Subcutaneous preadipocyte (primary cell): Measurements from ENCODE around the gene OR10H1. TPM values are rescaled to one million over a fixed set of nuclear protein-coding genes. Genes with fewer than 3 reads are reported as not detected.

Experiments used
- total RNA-seq: library from RNA; depleted of rRNA; stranded (reverse); fragments of >200 nt; gene quantifications from 2 replicates; pipeline ENCODE4 v1.2.3, GENCODE V29; 2012

Gene OR10H1, protein sequence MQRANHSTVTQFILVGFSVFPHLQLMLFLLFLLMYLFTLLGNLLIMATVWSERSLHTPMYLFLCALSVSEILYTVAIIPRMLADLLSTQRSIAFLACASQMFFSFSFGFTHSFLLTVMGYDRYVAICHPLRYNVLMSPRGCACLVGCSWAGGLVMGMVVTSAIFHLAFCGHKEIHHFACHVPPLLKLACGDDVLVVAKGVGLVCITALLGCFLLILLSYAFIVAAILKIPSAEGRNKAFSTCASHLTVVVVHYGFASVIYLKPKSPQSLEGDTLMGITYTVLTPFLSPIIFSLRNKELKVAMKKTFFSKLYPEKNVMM
- not detected in 2 replicates for total RNA-seq

DNA sequence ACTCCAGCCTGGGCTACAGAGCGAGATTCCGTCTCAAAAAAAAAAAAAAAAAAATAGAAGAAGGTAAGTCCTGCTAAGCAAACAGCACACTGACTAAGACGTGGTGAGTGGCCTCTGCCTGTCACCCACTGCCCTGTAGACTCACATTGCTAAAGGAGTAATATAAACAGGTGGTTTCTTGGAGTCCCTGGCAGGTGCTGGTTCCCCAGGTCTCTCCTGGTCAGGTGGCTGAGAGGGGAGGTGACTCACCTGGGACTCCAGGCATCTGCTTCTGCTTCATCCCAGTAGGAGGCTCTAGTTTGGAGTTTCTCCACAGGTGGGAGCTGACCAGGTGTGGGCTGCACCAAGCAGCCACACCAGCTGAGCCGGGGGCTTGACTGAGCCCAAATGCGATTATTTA lies at the start of gene OR10H1:
TSS of gene OR10H1 (minus strand) at position 359 of the 400 bp plus-strand sequence. CDS start 7,627 bp downstream, outside the sequence.

DNA sequence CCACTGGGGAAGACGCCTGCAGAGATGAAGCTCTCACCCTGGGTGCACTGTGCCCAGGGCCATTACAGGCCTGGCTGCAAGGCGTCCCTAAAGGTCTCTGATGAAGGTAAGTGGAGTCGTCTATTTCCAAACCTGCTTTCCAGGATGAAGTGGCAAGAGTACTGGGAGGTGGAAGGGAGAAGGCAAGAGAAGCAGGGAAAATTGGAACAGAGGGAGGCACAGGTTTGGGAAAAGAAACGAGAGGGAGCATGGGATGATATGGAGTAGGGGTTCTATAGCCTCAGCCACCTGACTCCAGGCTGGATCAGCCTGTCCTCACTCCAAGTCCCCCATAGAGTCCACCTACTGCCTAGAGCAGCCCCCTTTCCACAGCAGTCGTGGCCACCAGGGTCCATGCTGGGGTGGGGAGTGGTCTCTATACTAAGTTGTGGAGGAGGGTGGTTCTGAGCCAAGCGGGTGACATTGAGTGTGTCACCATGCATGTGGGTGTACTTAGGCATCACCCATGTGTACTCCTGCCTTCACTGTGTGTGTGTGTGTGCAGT lies 27.8 kb downstream of the OR10H1 start, which contains the start of gene OR10H5:
TSS of gene OR10H5 (plus strand) at position 51 of the 545 bp plus-strand sequence. CDS start 6,388 bp downstream, outside the sequence.

Other genes with a start within 250 kb of the OR10H1 start
- not detected in 2 replicates for gene CYP4F8, start 200.4 kb downstream of the OR10H1 start, total RNA-seq
- gene CYP4F3, start 174.8 kb downstream of the OR10H1 start, total RNA-seq = not detected in 2 replicates
- 0.39 and 2.6 TPM in 2 replicates for gene CYP4F12, start 142.6 kb downstream of the OR10H1 start, total RNA-seq
- gene OR10H2, start 87.6 kb downstream of the OR10H1 start, total RNA-seq = not detected in 2 replicates
- gene OR10H3, start 77.7 kb downstream of the OR10H1 start, total RNA-seq = not detected in 2 replicates
- not detected in 2 replicates for gene OR10H5, start 28.0 kb downstream of the OR10H1 start, total RNA-seq
- not detected in 2 replicates for gene CYP4F2, start 82.4 kb upstream of the OR10H1 start, total RNA-seq
- not detected in 2 replicates for gene CYP4F11, start 118.9 kb upstream of the OR10H1 start, total RNA-seq
- not detected in 2 replicates for gene OR10H4, start 133.3 kb upstream of the OR10H1 start, total RNA-seq